ENCODE results near the gene XG.

Gene XG

GRCh38 chrX:2819345-2820135 lies 67.7 kb downstream of the XG start:
- peak; percentile 2 for DNase-seq (ENCODE audit: low read depth)

- DNase-seq (ENCODE audit: low read depth): no peak
Measured at GRCh38 chrX:2820136-2820771, 68.4 kb downstream of the XG start.

GRCh38 chrX:2823795-2824386 lies 72.1 kb downstream of the XG start:
- no peak for DNase-seq (ENCODE audit: low read depth)

DNA sequence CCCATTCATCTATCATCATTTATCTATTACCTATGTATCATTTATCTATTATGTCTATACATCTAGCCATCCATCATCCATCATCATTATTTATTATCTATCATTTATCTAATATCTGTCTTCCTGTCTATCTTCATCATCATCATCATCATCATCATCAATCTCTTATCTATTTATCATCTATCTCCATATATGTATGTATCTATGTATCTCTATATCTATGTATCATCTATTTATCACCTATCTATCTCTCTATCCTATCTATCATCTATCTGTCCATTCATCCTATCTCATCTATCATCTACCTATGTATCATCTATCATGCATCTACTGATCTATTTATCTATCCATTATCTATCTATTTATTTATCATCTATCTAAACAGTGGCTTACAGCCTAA lies 73.0 kb downstream of the XG start:
- DNase-seq (ENCODE audit: low read depth): no peak

DNA sequence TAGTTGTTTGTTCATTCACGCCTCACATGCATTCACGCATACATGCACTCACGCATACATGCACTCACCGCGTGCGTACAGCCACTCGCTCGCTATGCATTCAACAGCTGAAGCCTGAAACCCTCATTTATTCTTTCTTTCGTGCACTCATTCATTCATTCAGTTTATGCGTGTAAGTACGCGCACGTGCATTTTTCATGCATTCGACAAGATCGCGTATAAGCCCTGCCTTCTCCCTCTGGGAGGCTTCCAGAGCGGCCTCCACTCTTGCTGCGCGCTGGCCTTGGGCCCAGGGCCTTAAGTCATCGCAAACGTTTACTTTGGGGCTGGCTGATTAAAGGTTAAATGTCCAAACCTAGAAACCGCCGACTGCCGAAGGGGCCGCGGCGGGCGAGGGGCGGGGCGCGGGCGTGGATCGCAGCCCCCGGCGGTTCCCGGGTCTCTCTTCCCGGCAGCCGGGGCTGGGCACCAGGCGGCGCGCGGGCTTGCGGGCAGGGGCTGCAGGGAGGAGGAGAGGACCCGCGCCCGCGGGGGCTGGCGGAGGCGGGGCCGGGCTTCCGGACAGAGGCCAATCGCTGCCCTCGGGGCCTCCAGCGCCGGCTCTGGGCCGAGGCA lies 76.6 kb downstream of the XG start, which contains the start of gene GYG2:
TSS of gene GYG2 (plus strand) at position 587 of the 615 bp plus-strand sequence. CDS start 1,259 bp downstream, outside the sequence.
- DNase-seq (ENCODE audit: low read depth): peak; percentile 4

DNA sequence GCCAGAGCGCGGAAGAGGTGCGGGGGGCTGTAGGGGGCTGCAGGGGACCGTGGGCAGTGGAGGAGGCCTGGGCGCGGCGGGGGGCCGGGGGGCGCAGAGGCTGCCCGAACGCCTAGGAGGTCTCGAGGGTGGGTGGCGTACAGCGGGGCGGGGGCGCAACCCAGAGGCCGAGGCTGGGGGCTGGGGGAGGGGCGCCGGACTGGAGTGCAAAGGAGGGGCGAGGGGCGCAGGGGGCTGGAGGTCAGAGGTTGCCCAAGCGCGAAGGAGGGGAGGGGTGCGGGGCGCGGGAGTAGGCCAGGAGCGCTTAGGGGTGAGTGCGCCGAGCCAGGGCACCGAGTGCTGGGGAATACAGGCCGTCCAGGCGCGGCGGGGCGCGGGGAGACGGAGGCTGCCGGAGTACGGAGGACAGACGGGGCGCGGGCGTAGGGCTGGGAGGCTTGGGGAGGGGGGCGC lies 77.1 kb downstream of the XG start:
- no peak for DNase-seq (ENCODE audit: low read depth)

GRCh38 chrX:2829469-2830246 lies 77.8 kb downstream of the XG start:
- no peak for DNase-seq (ENCODE audit: low read depth)

- DNase-seq (ENCODE audit: low read depth): no peak
Measured at GRCh38 chrX:2831471-2832228, 79.8 kb downstream of the XG start.

GRCh38 chrX:2837961-2838360 lies 86.1 kb downstream of the XG start:
- DNase-seq (ENCODE audit: low read depth): no peak

DNA sequence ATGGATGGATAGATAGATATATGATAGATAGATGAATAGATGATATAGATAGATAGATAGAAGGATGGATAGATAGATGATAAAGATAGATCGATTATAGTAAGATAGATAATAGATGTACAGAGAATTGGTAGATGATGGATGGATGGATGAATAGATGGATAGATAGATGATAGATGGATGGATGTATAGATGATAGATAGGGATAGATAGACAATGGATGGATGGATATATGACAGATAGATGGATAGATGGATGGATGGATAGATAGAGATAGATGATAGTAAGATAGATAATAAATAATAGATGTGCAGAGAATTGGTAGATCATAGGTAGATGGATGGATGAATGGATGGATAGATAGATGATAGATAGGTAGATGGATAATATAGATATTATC lies 89.1 kb downstream of the XG start:
- no peak for DNase-seq (ENCODE audit: low read depth)

DNA sequence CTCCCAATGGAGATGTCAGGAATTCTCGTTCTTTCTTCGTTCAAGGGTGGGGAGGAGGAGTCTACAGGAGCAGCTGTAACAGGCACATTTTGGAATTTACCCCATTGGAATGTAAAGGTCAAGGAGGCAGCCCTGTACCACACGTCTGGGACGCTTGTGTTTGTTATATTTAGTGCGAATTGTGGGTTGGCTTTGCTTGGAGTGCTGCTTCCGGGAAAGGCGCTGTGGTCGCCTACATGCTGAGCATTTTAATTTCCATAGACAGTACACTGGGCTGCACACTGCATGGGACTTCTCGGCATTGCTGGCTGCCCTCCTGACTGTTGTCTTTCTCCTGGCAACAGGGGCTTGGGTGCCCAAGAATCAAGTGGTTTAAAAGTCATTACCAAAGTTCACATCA lies 89.7 kb downstream of the XG start:
- DNase-seq (ENCODE audit: low read depth): no peak

DNA sequence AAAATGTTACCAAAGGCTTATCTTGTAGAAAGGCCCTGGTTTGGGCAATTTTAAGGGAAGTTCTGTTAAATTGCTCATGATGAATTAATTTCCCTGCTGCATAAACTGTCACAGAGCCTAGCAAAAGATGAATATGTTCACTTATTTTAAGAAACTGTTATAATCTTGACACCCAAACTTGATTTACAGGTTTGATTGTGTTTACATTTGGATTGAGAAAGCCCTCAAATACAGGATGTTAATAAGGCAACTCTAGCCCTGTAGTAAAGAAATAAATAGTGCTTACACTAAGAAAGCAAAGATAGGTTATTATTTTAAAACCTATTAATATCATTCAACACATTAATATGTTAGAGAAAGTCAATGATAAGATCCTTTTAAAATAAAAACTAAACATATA lies 95.2 kb downstream of the XG start:
- DNase-seq (ENCODE audit: low read depth): no peak

DNA sequence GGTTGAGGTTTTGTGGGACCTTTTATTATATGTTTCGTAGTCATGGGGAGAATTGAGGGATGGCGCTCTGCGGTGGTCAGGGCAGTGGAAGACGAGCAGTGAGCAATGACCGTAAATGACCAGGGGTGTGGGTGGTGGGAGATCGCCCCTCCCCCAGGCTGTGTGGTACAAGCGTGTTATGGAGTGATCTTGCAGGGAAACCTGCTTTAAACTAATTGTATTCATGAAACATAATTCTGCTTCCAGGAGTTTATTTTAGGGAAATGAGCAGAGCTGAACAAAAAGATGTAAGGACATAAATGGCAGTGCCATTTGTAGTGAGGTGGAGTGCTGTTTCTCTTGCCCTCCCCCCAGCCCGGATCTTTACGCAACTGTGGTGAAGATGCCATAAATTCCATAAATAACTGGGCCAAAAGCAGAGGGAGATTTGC lies 97.0 kb downstream of the XG start:
- peak; percentile 54 for DNase-seq (ENCODE audit: low read depth)

DNA sequence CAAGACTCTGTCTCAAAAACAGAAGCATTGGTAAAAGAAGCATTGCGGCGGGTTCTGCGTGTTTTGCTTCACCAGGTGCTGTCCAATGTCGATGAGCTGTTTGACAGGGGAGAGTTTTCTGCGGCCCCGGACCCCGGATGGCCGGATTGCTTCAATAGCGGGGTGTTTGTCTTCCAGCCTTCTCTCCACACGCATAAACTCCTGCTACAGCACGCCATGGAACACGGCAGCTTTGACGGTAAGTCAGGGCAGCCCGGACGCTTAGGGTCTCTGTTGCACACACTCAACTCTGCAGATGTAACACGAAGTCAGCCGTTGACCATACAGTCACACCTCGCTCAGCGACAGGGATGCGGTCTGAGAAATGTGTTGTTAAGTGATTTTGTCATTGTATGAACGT lies 103.1 kb downstream of the XG start:
- no peak for DNase-seq (ENCODE audit: low read depth)

GRCh38 chrX:2855761-2856160 lies 103.9 kb downstream of the XG start:
- DNase-seq (ENCODE audit: low read depth): no peak

GRCh38 chrX:2857566-2857965 lies 105.7 kb downstream of the XG start:
- DNase-seq (ENCODE audit: low read depth): no peak

GRCh38 chrX:2859197-2859797 lies 107.5 kb downstream of the XG start:
- no peak for DNase-seq (ENCODE audit: low read depth)

GRCh38 chrX:2862404-2862803 lies 110.6 kb downstream of the XG start:
- no peak for DNase-seq (ENCODE audit: low read depth)

DNA sequence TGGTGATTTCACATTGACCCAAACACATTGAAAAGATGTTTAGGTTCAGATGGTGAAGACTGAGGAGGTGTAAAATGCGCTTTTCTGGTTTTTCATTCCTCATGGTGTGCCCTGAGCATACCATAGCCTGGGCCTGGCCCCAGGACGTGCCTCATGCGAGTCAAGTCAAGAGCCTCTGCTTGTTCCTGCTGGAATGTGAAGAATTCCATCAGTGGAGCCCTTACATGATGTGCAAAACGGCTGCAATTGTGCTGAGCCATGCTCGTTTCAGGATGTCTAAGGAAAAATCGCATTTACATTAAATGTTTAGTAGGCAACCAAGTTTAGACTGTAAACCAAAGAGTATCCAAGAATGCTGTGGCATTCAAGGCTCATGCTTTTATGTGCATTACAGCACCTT lies 111.8 kb downstream of the XG start:
- DNase-seq (ENCODE audit: low read depth): no peak

All from fibroblast of gingiva (primary cell).